Activated T-helper 9 cell treated with anti-CD3 and anti-CD28 coated beads, Interleukin-2, amount 50 U/mL, for 16 hours (primary cell): Measurements from ENCODE around the gene SDK2.

Experiments
- DNase-seq: peaks from one replicate; pipeline ENCODE4 v3.0.0-alpha.2; 2020; ENCODE audit warnings: low read depth

Gene SDK2

DNA sequence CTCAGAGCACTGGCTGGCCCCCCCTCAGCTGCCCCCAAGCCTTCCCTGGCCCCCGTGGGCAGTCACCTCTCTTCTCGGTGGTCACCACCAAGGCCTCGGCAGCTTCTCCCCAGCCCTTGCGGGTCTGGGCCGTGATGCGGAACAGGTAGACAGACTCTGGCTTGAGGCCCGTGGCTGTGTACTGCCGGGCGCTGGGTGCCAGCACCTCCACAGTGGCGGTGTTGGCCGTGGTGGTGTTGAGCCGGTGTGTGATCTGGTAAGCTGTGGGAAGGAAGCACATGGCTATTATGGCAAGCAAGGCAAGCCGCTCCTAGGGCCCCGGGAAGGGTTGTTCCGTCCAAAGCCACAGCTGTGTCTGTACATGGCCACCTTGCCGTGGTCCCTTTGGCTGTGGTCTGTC, 254.0 kb downstream of the SDK2 start:
- DNase-seq, result no peak

GRCh38 chr17:73389411-73389810, 254.8 kb downstream of the SDK2 start:
- no peak for DNase-seq

- DNase-seq, result no peak
Observed at GRCh38 chr17:73388578-73388905, 255.7 kb downstream of the SDK2 start.

GRCh38 chr17:73387746-73388577, 256.3 kb downstream of the SDK2 start:
- no peak for DNase-seq

- no peak for DNase-seq
Observed at GRCh38 chr17:73386561-73386960, 257.7 kb downstream of the SDK2 start.

GRCh38 chr17:73384926-73385325, 259.3 kb downstream of the SDK2 start:
- DNase-seq, result no peak

- no peak for DNase-seq
Observed at GRCh38 chr17:73380439-73381106, 263.7 kb downstream of the SDK2 start.

DNA sequence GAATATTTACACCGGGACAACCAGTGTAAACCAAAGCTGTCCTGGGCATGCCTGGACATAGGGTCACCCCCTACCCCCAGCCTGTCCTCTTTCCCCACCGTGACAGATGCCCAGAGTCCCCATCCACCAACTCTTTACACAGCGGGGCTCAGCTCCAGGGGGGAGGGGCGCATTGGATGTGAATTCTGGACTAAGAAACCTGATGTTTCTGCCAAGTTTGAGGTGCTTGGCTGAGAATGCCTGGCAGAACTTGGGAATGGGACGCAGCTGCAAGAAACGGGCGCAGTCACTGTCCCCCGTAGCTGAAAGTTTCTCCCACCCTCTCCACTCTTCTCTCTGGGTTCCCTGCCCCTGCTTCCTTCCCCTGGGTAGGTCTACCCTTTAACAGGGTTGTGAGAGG, 264.4 kb downstream of the SDK2 start:
- no peak for DNase-seq

DNA sequence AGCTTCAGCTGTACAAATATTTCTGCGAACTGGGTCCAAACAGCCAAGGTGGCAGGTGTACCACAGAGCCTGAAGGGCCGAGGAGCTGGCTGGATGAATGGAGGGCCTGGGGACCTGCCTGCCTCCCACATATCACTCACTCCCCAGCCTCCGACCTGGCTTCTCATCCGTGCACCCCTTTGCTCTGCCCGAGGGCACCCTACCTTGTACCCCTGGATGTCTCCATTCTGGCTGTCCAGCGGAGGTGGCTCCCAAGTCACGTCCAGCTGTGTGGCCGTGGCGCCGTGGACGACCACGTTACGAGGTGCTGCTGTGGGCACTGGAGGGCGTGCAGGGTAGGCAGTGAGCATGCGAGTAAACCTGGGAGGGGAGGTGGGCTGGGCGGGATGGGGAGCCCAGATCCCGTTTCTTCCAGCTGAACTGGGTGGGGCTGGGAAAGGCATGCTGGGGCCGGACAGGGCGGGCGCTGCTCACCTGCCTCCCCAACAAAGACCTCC, 265.2 kb downstream of the SDK2 start:
- DNase-seq, result no peak

DNA sequence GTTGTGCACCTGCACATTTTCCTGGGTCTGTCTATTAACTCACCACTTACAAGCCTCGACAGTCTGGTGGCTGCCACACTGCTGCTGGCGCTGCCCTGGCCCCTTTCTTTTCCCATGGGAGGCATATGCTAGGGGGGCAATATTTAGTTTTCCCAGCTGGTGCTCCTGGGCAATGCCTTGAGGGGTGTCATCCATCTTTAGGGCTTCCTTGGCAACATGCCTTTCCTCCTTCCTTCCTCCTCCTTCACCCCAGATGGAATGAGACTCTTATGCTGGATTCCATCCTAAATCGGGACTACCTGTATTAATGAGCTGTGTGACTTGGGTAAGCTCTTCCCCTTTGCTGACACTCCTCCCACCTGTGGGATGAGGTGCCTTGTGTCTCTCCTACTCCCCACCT, 267.6 kb downstream of the SDK2 start:
- DNase-seq, result no peak

GRCh38 chr17:73376152-73376551, 268.1 kb downstream of the SDK2 start:
- DNase-seq, result no peak

DNA sequence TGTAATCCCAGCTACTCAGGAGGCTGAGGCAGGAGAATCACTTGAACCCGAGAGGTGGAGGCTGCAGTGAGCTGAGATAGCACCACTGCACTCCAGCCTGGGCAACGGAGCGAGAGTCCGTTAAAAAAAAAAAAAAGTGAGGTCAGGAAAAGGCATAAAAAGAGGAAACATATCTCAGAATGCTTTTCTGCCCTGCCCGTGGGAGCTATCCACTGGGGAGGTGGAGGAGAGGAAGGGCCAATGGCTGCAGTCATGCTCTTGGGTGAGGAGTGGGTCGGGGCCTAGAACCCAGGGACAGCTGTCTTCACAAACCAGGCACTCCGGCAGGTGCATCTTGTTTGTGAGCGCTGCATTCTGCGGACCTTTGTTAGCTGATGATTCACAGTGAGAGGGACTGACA, 272.4 kb downstream of the SDK2 start:
- DNase-seq, result no peak

DNA sequence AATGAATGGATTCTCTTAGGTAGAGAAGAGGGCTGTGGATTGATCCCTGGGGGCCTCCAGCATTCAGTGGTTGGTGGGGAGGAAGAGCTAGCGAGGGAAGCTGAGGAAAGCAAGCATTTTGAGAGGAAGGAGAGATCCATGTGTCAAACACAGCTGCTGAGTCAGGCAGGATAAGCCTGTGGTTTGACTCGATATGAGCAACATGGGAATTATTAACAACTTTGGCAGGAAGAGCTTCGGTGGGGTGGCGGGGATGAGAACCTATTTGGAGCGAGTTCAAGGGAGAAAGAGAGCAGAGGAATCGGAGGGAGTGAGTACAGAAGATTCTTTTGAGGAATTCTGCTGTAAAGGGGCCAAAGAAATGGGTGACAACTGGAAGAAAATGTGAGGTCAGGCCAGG, 273.0 kb downstream of the SDK2 start:
- DNase-seq, result no peak

GRCh38 chr17:73369817-73370490, 274.3 kb downstream of the SDK2 start:
- DNase-seq, result peak; percentile 71

GRCh38 chr17:73369111-73369521, 275.1 kb downstream of the SDK2 start:
- no peak for DNase-seq

GRCh38 chr17:73368085-73368631, 276.1 kb downstream of the SDK2 start:
- DNase-seq, result no peak

GRCh38 chr17:73365906-73366623, 278.2 kb downstream of the SDK2 start:
- DNase-seq, result no peak

DNA sequence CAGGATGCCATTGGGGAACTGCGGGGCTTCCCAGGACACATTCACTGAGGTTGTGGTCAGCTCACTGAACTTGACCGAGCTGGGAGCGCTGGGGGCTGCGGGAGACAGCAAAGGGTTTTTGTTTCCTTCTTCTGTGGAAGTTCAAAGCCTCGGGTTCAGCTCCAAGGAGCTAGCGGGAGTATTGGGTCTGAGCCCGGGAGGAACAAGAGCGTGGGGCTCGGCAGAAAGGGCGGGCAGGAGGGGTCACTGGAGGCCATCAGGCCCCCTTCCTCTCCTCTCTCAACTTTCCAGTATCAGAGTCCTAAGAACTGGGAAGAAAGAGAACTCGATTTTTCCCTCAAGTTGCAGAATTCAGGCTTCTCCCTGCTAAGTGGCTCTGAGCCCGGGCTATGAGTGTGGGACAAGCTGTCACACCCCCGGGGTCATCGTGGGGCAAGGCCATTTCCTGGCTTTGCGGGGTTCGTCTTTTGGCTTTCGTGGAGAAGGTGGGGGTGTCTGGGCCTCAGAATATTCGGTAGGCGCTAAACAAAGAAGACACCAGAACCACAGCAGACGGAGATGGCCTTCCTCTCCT, 278.9 kb downstream of the SDK2 start:
- DNase-seq, result no peak

DNA sequence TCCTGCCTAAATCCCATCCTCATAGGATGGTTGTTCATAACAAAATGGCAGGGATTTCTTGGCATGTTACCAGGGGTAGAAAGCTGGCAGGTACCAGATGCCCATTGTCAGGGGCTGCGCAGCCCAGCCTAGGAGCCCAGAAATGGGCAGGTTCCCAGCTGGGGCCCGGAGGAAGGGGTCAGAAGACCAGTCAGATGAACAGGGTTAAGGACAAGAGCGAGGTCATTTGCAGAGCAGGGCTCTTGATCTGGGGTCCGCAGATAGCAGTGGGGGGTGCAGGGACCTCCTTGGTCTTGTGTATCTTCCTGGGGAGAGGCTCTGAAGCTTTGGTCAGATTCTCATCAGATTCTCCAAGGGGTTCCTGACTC, 280.1 kb downstream of the SDK2 start:
- no peak for DNase-seq

DNA sequence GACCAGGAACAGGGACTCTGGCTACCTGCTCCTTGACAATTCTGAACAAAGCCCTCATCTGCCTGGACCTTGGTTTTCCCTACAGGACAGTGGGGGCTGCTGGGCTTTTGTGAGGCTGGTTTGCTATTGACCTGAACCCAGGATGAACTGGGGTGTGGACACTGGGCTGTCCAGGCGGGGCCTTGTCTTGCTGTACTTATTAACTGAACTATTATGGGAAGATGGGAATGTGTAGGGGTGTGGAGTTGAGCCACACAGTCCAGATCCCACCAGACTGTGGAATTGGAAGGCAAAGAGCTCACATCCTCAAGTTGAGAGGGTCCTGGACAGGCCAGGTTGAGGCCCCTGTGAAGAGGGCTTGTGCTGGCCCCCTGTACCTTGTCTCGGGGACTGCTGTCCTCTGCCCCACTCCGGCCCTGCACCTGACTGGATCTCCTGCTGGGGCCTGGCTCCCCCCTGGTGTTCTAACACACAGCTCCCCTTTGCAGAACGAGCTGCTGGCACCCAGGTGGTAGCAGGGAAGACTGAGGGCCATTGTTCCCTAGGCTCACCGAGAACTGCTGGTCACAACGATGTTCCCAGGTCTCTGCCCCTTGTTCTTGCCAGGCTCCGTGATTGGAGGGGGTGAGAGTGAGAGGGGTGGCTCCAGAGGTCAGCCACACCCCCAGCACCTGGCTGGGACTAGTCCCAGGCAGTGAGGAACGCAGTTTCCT, 280.6 kb downstream of the SDK2 start:
- DNase-seq, result no peak

DNA sequence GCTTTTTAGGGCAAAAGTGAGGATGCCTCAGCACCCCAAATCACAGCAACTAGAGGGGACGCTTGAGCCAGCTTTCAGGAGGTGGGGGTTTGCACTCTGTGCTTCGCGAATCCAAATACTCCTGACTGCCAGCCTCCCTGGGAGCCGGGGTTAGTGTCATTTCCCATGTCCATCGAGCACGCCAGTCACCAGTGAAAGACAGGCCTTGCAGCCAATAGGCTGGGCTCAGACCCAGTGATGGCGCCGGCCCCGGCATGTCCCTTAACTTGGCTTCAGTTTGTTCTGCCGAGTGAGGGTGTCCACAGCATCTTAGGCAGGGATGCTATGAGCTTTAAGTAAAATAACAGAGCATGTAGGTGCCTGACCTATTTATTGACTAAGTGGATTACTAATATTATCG, 281.5 kb downstream of the SDK2 start:
- no peak for DNase-seq
